ENCODE results near the gene WWP2.
A peak's percentile ranks its signal among the peaks of the same experiment; 100 is the strongest.

WWP2 gene

DNA sequence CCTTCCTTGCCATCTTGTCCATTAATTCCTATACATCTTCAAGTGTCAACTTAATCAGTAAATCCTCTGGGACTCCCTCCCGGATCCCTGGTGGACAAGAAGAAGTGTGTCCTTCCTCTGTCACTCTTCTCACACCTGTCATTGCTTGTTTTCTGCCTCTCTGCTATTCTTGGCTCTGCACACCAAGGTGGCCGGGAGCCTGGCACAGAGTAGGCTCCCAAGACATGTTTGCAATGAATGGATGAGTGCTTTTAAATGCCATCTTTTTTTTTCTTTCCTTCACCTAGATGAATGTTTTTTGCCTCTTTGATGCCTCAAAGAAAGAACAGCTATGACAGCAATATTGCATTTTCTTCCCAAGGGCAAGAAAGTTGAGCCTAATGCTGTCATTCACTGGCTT lies 131.0 kb downstream of the WWP2 start:
- no peak for DNase-seq

GRCh38 chr16:69894676-69895075 lies 132.5 kb downstream of the WWP2 start:
- DNase-seq: no peak

- no peak for DNase-seq
Measured at GRCh38 chr16:69903865-69904415, 141.8 kb downstream of the WWP2 start.

DNA sequence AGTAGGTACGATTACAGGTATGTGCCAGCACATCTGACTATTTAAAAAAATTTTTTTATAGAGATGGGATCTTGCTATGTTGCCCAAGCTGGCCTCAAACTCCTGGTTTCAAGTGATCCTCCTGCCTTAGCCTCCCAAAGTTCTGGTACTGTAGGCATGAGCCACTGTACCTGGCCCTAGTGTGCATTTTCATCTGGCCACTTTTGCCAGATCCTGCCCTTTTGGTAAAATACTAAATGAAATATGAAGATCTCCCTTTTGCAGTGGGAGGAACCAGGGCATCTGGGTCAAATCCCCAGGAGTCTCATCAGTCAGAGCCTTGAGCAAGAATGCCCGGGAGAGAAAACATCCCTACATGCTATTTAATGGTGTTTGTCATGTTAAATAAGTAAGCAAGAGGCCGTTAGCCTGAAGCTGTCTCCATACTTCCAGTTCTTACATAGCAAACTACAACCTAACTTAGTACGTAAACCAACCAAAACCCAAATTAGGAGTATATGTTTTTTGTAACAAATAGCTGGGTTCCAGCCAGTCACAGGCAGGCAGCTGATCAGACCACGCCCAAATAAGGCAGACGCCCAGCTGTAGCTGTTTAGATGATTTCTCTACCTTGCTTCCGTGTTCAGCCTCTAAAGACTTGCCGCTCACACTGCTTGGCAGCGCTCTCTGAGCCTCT lies 142.5 kb downstream of the WWP2 start:
- no peak for DNase-seq

DNA sequence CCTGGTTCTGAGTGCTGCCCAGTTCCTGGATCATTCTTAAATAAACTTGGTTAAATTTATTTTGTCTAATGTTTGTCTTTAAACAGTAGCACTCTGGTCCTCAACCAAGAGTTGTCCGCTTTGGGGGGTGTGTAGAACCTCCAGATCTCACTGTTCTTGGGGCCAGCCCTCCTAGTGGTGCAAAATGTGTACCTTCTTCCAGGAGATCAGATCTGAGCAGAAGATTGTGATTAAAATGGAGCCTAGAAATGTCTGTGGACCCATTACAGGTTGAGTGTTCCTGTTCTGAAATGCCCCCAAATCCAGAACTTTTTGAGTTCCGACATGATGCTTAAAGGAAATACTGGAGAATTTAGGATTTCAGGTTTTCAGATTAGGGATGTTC lies 143.0 kb downstream of the WWP2 start:
- DNase-seq: no peak

DNA sequence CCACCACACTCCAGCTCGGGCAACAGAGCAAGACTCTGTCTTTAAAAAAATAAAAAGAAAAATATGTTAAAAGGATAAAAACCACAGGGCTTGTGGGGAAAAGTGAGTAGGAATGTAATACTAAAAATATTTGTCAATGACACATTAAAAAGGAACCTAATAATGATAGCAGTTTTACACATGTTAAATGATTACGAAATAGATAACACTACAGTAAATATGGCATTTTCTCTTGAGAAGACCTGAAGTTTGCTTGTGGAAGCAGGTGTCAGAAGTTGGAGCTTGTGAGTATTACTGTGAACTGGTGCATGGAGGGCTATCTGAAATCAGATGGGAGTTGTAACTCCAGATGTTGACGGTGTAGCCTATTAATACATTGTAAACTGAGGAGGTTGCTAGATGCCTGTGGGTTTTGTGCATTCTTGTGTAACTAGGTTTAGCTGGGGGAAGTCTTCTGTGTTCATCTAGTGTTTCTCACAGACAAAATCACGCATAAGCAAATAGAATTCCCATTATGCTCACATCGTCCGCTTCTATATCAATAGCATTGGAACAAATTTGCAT lies 144.8 kb downstream of the WWP2 start:
- DNase-seq: no peak

- no peak for DNase-seq
Measured at GRCh38 chr16:69909043-69909442, 146.9 kb downstream of the WWP2 start.

DNA sequence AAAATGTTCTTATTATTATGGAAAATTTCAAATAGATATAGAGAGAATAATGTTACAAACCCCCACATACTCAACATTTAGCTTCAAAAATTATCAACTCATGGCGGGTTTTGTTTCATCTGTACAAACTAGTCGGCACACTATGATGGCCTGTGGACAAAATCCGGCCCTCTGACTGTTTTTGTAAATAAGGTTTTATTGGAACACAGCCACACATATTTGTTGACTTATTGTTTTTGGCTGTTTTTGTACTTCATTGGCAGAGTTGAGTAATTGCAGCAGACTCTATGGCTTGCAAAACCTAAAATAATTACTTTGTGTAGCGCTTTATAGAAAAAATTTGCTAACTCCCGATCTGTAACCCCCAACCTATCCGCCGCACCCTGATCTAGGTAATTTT lies 147.6 kb downstream of the WWP2 start:
- no peak for DNase-seq

DNA sequence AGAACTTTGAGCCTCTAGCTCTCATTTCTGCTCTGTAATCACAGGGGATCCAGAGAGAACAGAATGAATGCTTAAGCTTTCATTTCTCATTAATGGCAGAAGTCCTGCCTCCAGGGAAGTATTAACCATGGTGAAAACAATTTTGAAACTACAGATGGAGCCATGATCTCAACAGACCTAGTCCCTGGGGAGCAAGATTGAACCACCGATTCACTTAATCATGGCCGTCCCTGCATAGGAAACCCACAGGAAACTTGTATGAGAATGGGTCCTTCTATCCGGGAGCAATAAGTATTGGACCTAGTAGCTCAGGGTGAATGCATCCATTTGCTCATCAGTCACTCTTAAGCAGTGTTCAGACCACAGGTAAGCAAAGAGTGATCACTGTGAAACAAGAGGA lies 148.8 kb downstream of the WWP2 start:
- DNase-seq: no peak

DNA sequence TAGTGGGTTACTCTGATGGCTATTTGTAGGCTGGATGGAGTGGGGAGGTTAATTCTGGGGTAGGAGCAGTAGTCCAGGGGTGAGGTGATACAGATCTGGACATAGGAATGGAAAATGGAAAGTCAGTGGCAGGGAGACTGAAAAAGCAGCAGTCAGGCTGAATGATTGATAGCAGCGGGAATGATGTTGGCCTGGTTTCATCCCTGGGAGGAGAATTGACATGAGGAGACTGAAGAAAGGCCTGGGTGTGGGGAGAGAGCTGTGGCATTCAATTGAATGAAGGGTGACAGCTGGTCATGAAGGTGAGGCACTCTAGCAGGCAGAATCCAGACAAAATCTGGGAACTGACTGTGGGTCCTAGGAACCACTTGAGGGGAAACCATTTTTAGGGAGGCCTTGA lies 154.3 kb downstream of the WWP2 start:
- no peak for DNase-seq

DNA sequence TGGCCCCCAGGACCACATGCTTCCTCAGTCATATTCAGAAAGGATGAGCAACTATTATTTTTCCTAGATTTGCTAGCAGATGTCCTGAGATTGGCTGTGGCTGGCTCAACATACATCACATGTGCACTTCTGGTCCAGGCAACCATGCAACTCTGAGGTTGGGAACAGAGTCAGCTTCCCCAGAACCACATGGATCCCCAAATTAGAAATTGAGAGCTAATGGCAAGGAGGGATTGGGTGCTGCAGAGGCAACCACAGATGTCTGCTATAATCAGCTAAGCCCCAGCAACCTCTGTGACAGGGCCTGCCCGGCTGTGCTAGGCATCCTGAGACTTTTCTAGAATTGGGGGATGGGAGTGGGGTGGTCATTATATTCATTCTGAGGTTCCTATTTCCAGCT lies 155.2 kb downstream of the WWP2 start:
- no peak for DNase-seq

DNA sequence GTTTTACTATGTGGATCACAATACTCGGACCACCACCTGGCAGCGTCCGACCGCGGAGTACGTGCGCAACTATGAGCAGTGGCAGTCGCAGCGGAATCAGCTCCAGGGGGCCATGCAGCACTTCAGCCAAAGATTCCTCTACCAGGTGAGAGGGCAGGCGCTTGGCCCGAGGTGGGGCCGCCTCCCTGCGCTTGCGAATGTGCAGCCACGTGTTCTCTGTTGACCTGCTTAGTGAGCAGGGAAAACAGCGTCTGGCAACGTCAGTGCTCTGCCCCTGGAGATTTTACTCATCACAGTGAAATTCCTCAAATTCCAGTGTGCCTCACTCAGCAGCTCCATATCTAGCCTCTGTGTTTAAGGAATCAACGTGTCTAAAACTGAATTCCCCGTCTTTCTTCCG lies 155.6 kb downstream of the WWP2 start:
- no peak for DNase-seq

- DNase-seq: no peak
Measured at GRCh38 chr16:69918241-69918640, 156.1 kb downstream of the WWP2 start.

DNA sequence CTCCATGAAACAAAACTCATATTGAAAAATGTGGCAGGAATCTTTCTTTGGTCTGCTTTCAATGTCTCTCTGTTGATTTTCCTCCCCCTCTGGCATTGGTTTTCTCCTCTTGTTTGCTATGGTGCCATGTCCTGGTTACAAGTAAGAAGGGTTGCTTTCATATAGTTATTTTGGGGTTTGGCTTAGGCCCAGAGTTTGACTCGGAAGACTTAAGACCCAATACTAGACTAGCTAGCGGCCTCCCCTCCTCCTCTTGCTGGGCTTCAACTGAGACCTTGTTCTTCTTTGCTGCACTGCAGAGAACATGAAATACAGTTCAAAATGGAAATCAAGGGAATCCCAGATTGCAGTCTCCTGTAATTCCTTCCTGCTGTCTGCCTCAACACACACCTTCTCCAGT lies 159.0 kb downstream of the WWP2 start:
- DNase-seq: no peak

DNA sequence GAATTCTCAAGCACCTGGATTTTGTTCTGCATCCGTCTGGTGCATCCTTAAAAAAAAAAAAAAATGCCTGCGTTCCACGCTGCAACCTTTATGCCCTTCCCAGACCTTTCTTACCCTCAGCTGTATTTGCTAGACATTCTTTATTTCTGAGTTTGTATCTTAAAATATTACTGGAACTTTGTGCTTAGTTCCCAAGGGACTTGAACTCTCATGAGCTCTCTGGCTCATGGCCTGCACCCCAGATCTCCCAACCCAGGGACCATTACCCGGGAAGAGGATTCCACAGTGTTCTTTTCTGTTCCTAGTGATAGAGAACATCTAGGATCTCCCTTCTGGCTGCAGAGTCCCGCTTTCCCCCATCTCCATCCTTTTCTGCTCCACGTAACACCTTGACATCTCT lies 160.1 kb downstream of the WWP2 start:
- DNase-seq: no peak

GRCh38 chr16:69924041-69924775 lies 162.1 kb downstream of the WWP2 start:
- no peak for DNase-seq

DNA sequence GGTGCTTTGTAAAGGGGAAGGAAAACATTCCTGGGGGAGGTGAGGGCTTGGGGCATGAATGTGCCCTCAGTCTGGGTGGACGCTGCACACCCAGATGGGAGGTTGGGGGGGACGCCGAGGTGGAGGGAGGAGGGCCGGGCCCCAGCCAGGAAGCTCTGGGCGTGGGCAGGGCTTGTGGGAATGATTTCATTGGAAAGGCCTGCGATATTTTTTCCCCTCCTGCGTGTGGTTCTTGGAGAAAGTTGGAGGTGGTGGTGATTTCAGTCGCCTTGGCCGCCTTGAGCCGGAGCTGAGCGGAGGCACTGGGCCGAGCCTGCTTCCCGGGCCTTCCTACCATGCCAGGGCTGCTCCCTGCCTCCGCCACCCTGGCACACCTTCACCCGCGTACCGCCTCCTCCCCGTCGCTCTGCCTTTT lies 162.7 kb downstream of the WWP2 start:
- no peak for DNase-seq

GRCh38 chr16:69925311-69925710 lies 163.2 kb downstream of the WWP2 start:
- no peak for DNase-seq

GRCh38 chr16:69926241-69926640 lies 164.1 kb downstream of the WWP2 start:
- no peak for DNase-seq

- no peak for DNase-seq
Measured at GRCh38 chr16:69927056-69927757, 165.1 kb downstream of the WWP2 start.

DNA sequence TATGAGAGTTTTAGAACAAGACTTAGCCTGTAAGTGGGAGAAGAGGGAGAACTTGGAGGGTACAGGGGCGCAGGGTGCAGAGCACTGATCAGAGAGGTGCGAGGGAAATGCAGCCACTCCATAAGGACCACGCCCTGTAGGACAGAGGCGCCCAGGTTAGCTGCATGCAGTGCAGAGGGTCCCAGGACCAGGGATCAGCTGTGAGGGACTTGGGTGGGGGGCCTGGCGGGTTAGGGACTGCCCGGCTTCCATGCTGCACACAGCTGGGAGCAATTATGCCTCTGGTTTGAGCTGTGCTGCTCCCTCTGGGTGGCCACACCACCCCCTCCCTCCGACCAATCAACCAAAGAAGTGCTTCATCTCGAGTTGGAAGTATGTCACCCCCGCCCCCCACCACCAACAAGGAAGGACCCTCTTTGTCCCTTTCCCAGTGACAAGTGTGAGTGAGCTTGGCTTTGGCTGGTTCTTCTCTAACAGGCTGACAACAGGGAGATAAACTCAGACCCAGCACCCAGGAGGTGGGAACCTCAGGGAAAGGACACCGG lies 166.8 kb downstream of the WWP2 start:
- no peak for DNase-seq

- no peak for DNase-seq
Measured at GRCh38 chr16:69929480-69929879, 167.3 kb downstream of the WWP2 start.

DNA sequence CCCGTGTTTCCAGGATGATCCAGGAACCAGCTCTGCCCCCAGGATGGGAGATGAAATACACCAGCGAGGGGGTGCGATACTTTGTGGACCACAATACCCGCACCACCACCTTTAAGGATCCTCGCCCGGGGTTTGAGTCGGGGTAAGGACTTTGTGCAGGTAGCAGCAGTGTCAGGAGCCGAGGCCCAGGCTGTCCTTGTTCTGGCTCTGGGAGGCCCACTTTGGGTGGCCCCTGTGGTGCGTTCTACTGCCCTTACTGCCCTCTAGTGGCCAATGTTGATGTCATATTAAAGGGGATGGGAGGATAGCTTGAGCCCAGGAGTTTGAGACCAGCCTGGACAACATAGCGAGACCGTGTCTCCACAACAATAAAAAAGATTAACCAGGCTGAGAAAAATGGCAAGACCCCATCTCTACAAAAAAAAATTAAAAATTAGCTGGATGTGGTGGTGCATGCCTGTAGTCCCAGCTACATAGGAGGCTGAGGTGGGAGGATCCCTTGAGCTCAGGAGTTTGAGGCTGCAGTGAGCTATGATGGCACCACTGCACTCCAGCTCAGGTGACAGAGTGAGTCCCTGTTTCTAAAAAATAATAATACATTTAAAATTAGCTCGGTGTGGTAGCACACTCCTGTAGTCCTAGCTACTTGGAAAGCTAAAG lies 168.1 kb downstream of the WWP2 start:
- peak; percentile 18 for DNase-seq

Data from CD4-positive, alpha-beta T cell treated with Interferon gamma for 1 hour (primary cell).